ENCODE measurements around the gene ZNF620. TPM values are rescaled to one million over a fixed set of nuclear protein-coding genes. Genes with fewer than 3 reads are reported as not detected.
A peak's percentile ranks its signal among the peaks of the same experiment; 100 is the strongest.

ZNF620 gene
- total RNA-seq, 1 donor from 2014 or later: 3.6 TPM

GRCh38 chr3:40499952-40500351, 5.9 kb upstream of the ZNF620 start:
- no peak overlapping the region for H3K4me3 Mint-ChIP-seq
- CTCF ChIA-PET: no interaction called here
- H3K9me3 Mint-ChIP-seq: peaks cover 2% of the 10 kb centered on the region
- peaks cover 2% of the 10 kb centered on the region for H3K36me3 Mint-ChIP-seq (ENCODE audit: low read depth)
- intact Hi-C loops (cut with micrococcal nuclease): no loop called here
- POLR2A ChIA-PET: no interaction called here
- no peak for TF ChIP-seq CTCF (IDR thresholded peaks at IDR 0.05)
- H3K27ac Mint-ChIP-seq: no peak overlapping the region
- no peaks in the 10 kb centered on the region for H3K27me3 Mint-ChIP-seq
- DNase-seq: no peak
- no peaks in the 10 kb centered on the region for H3K4me1 Mint-ChIP-seq
- ATAC-seq (ENCODE audit: low read depth): no peak

- POLR2A ChIA-PET: no interaction called here
- CTCF ChIA-PET: no interaction called here
- H3K4me3 Mint-ChIP-seq: no peak overlapping the region
Measured at GRCh38 chr3:40502034-40502433, 3.8 kb upstream of the ZNF620 start.

GRCh38 chr3:40504636-40505430, 1.0 kb upstream of the ZNF620 start:
- Mint-ChIP-seq H3K4me1 (peaks cover 13% of the 10 kb centered on the region), H3K4me3 (peak overlapping the region; percentile 96), H3K36me3 (ENCODE audit: low read depth) (peaks cover 4% of the 10 kb centered on the region), H3K27ac (no peak overlapping the region), H3K27me3 (no peaks in the 10 kb centered on the region), H3K9me3 (no peaks in the 10 kb centered on the region)
- no peak for ATAC-seq (ENCODE audit: low read depth)
- CTCF ChIA-PET: interaction anchor here (1.4 kb wide), 1 partner anchor 12 kb away, joined by 3 read pairs; no protein-coding TSS in a partner anchor
- POLR2A ChIA-PET: interaction anchor here (1.5 to 2.7 kb wide), 3 partner anchors 20 to 47 kb away, joined by 7 to 17 read pairs (median 13); partner anchors contain the start of genes RPL14, ZNF619 and ZNF621
- no peak for TF ChIP-seq CTCF (IDR thresholded peaks at IDR 0.05)
- intact Hi-C loops (cut with micrococcal nuclease): loop anchor here (1.0 to 5.0 kb wide), 2 partner anchors 28 to 48 kb away; partner anchors contain the start of genes RPL14 and ZNF619
- no peak for DNase-seq

More at GRCh38 chr3:40502034-40502433, 3.8 kb upstream of the ZNF620 start:
- no peak for DNase-seq
- H3K27ac Mint-ChIP-seq: no peak overlapping the region
- peaks cover 6% of the 10 kb centered on the region for H3K36me3 Mint-ChIP-seq (ENCODE audit: low read depth)
- ATAC-seq (ENCODE audit: low read depth): no peak
- H3K4me1 Mint-ChIP-seq: peaks cover 13% of the 10 kb centered on the region
- intact Hi-C loops (cut with micrococcal nuclease): no loop called here
- no peak for TF ChIP-seq CTCF (IDR thresholded peaks at IDR 0.05)
- H3K9me3 Mint-ChIP-seq: peaks cover 2% of the 10 kb centered on the region
- H3K27me3 Mint-ChIP-seq: no peaks in the 10 kb centered on the region

- Mint-ChIP-seq H3K9me3 (no peaks in the 10 kb centered on the region), H3K4me1 (peaks cover 7% of the 10 kb centered on the region), H3K4me3 (no peak overlapping the region), H3K36me3 (ENCODE audit: low read depth) (peaks cover 21% of the 10 kb centered on the region), H3K27ac (no peak overlapping the region), H3K27me3 (no peaks in the 10 kb centered on the region)
- POLR2A ChIA-PET: interaction anchor here (1.0 kb wide), 1 partner anchor 14 kb away, joined by 3 read pairs; the partner anchor contains the start of gene ZNF621
- ATAC-seq (ENCODE audit: low read depth) (no peak), DNase-seq (no peak)
- no peak for TF ChIP-seq CTCF (IDR thresholded peaks at IDR 0.05)
- intact Hi-C loops (cut with micrococcal nuclease): no loop called here
- CTCF ChIA-PET: no interaction called here
Measured at GRCh38 chr3:40511031-40511718, 5.3 kb downstream of the ZNF620 start.

- TF ChIP-seq CTCF (IDR thresholded peaks at IDR 0.05): no peak
Measured at GRCh38 chr3:40516201-40516600, 10.4 kb downstream of the ZNF620 start.

More at GRCh38 chr3:40516201-40516600, 10.4 kb downstream of the ZNF620 start:
- intact Hi-C loops (cut with micrococcal nuclease): no loop called here
- Mint-ChIP-seq H3K4me3 (no peak overlapping the region), H3K9me3 (no peaks in the 10 kb centered on the region), H3K27ac (no peak overlapping the region), H3K27me3 (no peaks in the 10 kb centered on the region), H3K4me1 (no peaks in the 10 kb centered on the region), H3K36me3 (ENCODE audit: low read depth) (peaks cover 21% of the 10 kb centered on the region)
- ChIA-PET CTCF (no interaction called here), POLR2A (no interaction called here)
- DNase-seq (no peak), ATAC-seq (ENCODE audit: low read depth) (no peak)
